T-helper 1 cell treated with Interleukin-12 subunit alpha and Interleukin-12 subunit beta and Interleukin-4 antibody, amounts not matched to agents 30 μg/mL and 1 μg/mL, for 36 hours (primary cell): Measurements from ENCODE around the gene CAPZA1.

ENCODE experiments used
- H3K27ac Mint-ChIP-seq: one replicate; pipeline ENCODE4 v1.8.0; 2021; ENCODE audit warnings: mild to moderate bottlenecking, mixed read lengths
- H3K27me3 Mint-ChIP-seq: one replicate; pipeline ENCODE4 v1.8.0; 2021; ENCODE audit warnings: low read depth, mixed read lengths
- H3K36me3 Mint-ChIP-seq: one replicate; pipeline ENCODE4 v1.8.0; 2021; ENCODE audit warnings: low read depth, mixed read lengths
- H3K4me1 Mint-ChIP-seq: one replicate; pipeline ENCODE4 v1.8.0; 2021; ENCODE audit warnings: low read depth, mixed read lengths
- H3K4me3 Mint-ChIP-seq: one replicate; pipeline ENCODE4 v1.8.0; 2021; ENCODE audit warnings: mild to moderate bottlenecking, moderate library complexity, mixed read lengths
- H3K9me3 Mint-ChIP-seq: one replicate; pipeline ENCODE4 v1.8.0; 2021; ENCODE audit warnings: mixed read lengths

Gene CAPZA1

GRCh38 chr1:112619518-112620376, at the start of gene CAPZA1:
TSS of gene CAPZA1 (plus strand) at chr1:112619832. CDS start at chr1:112619845, 13 bp downstream.
- Mint-ChIP-seq H3K4me1 (peaks cover 38% of the 10 kb centered on the region), H3K36me3 (peaks cover 18% of the 10 kb centered on the region), H3K27me3 (no peaks in the 10 kb centered on the region), H3K9me3 (no peaks in the 10 kb centered on the region), H3K4me3 (peak within 1 kb of the TSS; percentile 99), H3K27ac (peak within 1 kb of the TSS; percentile 100)

- H3K36me3 Mint-ChIP-seq: peaks cover 18% of the 10 kb centered on the region
- H3K27me3 Mint-ChIP-seq: no peaks in the 10 kb centered on the region
- H3K4me3 Mint-ChIP-seq: no peak overlapping the region
- H3K4me1 Mint-ChIP-seq: no peaks in the 10 kb centered on the region
- H3K9me3 Mint-ChIP-seq: no peaks in the 10 kb centered on the region
- H3K27ac Mint-ChIP-seq: no peak overlapping the region
Measured at GRCh38 chr1:112575154-112575804, 44.4 kb upstream of the CAPZA1 start.

GRCh38 chr1:112576240-112576639, 43.4 kb upstream of the CAPZA1 start:
- H3K4me3 Mint-ChIP-seq: no peak overlapping the region
- no peaks in the 10 kb centered on the region for H3K9me3 Mint-ChIP-seq
- no peaks in the 10 kb centered on the region for H3K27me3 Mint-ChIP-seq
- no peak overlapping the region for H3K27ac Mint-ChIP-seq
- no peaks in the 10 kb centered on the region for H3K4me1 Mint-ChIP-seq
- H3K36me3 Mint-ChIP-seq: peaks cover 18% of the 10 kb centered on the region

- no peak overlapping the region for H3K27ac Mint-ChIP-seq
- H3K27me3 Mint-ChIP-seq: no peaks in the 10 kb centered on the region
- no peaks in the 10 kb centered on the region for H3K4me1 Mint-ChIP-seq
- H3K4me3 Mint-ChIP-seq: no peak overlapping the region
- no peaks in the 10 kb centered on the region for H3K9me3 Mint-ChIP-seq
- H3K36me3 Mint-ChIP-seq: peaks cover 9% of the 10 kb centered on the region
Measured at GRCh38 chr1:112579801-112580510, 39.7 kb upstream of the CAPZA1 start.

GRCh38 chr1:112581586-112582192, 37.9 kb upstream of the CAPZA1 start:
- Mint-ChIP-seq H3K27ac (no peak overlapping the region), H3K4me3 (no peak overlapping the region), H3K27me3 (no peaks in the 10 kb centered on the region), H3K9me3 (no peaks in the 10 kb centered on the region), H3K36me3 (peaks cover 4% of the 10 kb centered on the region), H3K4me1 (no peaks in the 10 kb centered on the region)

GRCh38 chr1:112583366-112583765, 36.3 kb upstream of the CAPZA1 start:
- Mint-ChIP-seq H3K36me3 (no peaks in the 10 kb centered on the region), H3K9me3 (no peaks in the 10 kb centered on the region)

GRCh38 chr1:112589766-112590165, 29.9 kb upstream of the CAPZA1 start:
- Mint-ChIP-seq H3K4me1 (no peaks in the 10 kb centered on the region), H3K9me3 (peaks cover 10% of the 10 kb centered on the region)

More at GRCh38 chr1:112583366-112583765, 36.3 kb upstream of the CAPZA1 start:
- Mint-ChIP-seq H3K27me3 (no peaks in the 10 kb centered on the region), H3K4me1 (no peaks in the 10 kb centered on the region), H3K27ac (no peak overlapping the region), H3K4me3 (no peak overlapping the region)

GRCh38 chr1:112594208-112594876, 25.3 kb upstream of the CAPZA1 start:
- Mint-ChIP-seq H3K4me3 (no peak overlapping the region), H3K4me1 (no peaks in the 10 kb centered on the region), H3K9me3 (peaks cover 10% of the 10 kb centered on the region), H3K27me3 (no peaks in the 10 kb centered on the region), H3K27ac (no peak overlapping the region), H3K36me3 (peaks cover 9% of the 10 kb centered on the region)

More at GRCh38 chr1:112589766-112590165, 29.9 kb upstream of the CAPZA1 start:
- Mint-ChIP-seq H3K4me3 (no peak overlapping the region), H3K27me3 (no peaks in the 10 kb centered on the region), H3K27ac (no peak overlapping the region), H3K36me3 (peaks cover 11% of the 10 kb centered on the region)

- Mint-ChIP-seq H3K4me1 (no peaks in the 10 kb centered on the region), H3K36me3 (peaks cover 8% of the 10 kb centered on the region), H3K27me3 (no peaks in the 10 kb centered on the region), H3K27ac (no peak overlapping the region), H3K4me3 (no peak overlapping the region), H3K9me3 (no peaks in the 10 kb centered on the region)
Measured at GRCh38 chr1:112599477-112599876, 20.2 kb upstream of the CAPZA1 start.

GRCh38 chr1:112603012-112603411, 16.6 kb upstream of the CAPZA1 start:
- Mint-ChIP-seq H3K9me3 (no peaks in the 10 kb centered on the region), H3K36me3 (peaks cover 16% of the 10 kb centered on the region), H3K27me3 (no peaks in the 10 kb centered on the region), H3K27ac (no peak overlapping the region), H3K4me3 (no peak overlapping the region), H3K4me1 (peaks cover 7% of the 10 kb centered on the region)

GRCh38 chr1:112603541-112603940, 16.1 kb upstream of the CAPZA1 start:
- no peaks in the 10 kb centered on the region for H3K27me3 Mint-ChIP-seq
- H3K27ac Mint-ChIP-seq: no peak overlapping the region
- H3K4me3 Mint-ChIP-seq: no peak overlapping the region
- peaks cover 7% of the 10 kb centered on the region for H3K4me1 Mint-ChIP-seq
- H3K36me3 Mint-ChIP-seq: peaks cover 18% of the 10 kb centered on the region
- H3K9me3 Mint-ChIP-seq: no peaks in the 10 kb centered on the region

GRCh38 chr1:112605633-112606327, 13.9 kb upstream of the CAPZA1 start:
- Mint-ChIP-seq H3K9me3 (no peaks in the 10 kb centered on the region), H3K36me3 (peaks cover 20% of the 10 kb centered on the region), H3K4me3 (no peak overlapping the region), H3K27me3 (no peaks in the 10 kb centered on the region), H3K27ac (no peak overlapping the region), H3K4me1 (peaks cover 10% of the 10 kb centered on the region)

- H3K27ac Mint-ChIP-seq: no peak overlapping the region
- no peaks in the 10 kb centered on the region for H3K9me3 Mint-ChIP-seq
- no peaks in the 10 kb centered on the region for H3K27me3 Mint-ChIP-seq
- peaks cover 9% of the 10 kb centered on the region for H3K36me3 Mint-ChIP-seq
- no peak overlapping the region for H3K4me3 Mint-ChIP-seq
- H3K4me1 Mint-ChIP-seq: peaks cover 21% of the 10 kb centered on the region
Measured at GRCh38 chr1:112614460-112615065, 5.1 kb upstream of the CAPZA1 start.
